CD4-positive, alpha-beta T cell treated with Interleukin-10 for 1 hour (primary cell): ENCODE data around the gene SMIM38.
"Not testable (repeated sequence)": the region's sequence is repeated elsewhere in the genome, so short reads cannot be mapped to it uniquely, and the experiment has no call there.

Source experiments
- DNase-seq: peaks from one replicate; pipeline ENCODE4 v3.0.0-alpha.2; 2020

The SMIM38 gene

GRCh38 chr11:69141742-69142141, 14.0 kb upstream of the SMIM38 start:
- no peak for DNase-seq

DNA sequence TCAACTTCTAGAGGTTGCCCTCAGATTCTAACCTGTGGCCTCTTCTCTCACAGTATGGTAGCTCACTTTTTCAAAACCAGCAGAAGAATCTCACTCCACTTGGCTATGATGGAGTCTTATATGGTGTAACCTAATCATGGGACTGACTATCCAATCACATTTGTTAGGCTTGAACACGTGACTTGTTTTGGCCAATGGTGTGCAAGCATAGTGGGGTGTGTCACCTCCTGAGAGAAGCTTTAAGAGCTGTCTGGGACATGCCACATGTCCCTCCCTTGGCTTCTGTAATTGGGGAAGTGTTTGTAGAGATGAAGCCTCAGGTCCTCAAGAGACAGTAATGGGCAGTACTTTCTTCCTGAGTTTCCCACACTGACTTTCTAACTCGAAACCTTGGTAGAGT, 12.8 kb upstream of the SMIM38 start:
- no peak for DNase-seq

DNA sequence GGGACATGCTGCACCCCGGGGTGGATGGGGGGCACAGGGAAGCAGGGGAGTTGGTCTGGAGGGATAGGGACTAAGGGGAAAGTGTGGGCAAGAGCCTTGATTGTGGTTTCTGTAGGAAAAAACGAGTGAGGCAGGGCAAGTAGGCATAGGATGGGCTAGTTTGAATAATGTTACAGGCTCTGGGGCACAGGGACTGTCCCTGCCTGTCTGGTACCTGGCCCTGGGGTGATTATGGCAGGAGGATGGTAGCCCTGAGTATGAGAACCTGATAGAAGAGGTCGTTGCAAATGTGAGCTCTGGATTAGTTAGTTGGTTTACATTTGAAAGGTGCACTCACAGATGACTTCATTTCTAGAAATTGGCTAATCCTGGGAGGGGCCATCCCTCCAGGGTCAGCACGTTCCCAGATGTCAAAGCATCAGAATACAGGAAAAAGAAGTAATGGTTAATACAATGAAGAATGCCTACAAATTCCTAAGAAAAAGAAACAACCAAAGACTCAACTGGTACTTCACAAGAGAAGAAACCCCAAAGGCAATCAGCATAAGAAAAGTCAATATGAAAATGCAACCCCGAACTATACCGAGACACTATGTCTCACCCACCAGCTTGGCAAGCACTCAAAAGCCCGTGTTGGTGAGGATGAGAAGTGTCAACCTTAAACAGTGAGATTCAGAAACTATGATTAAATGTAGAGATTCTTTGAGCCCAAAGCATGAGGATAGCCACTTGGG, 11.3 kb upstream of the SMIM38 start:
- no peak for DNase-seq

DNA sequence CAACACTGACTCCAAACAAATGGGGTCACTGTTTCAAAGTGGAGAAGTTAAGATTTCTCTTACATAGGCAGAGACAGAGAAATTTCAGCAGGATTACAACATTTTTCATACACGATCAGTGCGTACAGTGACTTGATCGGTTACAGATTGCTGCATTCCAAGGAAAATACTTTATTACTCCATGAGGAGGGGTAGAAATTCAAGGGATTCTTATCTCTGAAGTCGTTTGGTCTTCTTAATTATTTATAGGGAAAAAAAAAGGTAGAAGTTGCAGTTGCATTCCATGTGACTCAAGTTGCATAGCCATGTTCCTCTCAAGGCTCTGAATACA, 10.7 kb upstream of the SMIM38 start:
- DNase-seq, result no peak

- no peak for DNase-seq
Observed at GRCh38 chr11:69148377-69148762, 7.4 kb upstream of the SMIM38 start.

- no peak for DNase-seq
Observed at GRCh38 chr11:69148806-69149205, 6.9 kb upstream of the SMIM38 start.

DNA sequence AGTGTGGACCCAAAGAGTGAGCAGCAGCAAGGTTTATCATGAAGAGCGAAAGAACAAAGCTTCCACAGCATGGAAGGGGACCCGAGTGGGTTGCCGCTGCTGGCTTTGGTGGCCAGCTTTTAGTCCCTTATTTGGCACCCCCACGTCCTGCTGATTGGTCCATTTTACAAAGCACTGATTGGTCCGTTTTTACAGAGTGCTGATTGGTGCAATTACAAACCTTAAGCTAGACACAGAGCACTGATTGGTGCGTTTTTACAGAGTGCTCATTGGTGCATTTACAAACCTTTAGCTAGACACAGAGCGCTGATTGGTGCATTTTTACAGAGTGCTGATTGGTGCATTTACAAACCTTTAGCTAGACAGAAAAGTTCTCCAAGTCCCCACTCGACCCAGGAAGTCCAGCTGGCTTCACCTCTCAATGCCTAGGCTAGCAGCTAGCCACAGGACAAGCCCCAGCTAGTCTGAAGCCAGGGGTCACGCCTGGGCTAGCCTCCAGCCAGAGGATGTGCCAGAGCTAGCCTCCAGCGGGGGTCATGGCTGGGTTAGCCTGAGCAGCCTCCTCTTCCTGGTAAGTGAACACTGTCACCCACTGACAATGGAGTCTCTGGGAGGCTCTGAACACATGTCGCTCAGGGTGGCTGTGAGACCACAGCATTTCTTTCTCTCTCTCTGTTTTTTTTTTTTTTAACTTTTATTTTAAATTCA, 6.2 kb upstream of the SMIM38 start:
- DNase-seq, result not testable (repeated sequence)

- DNase-seq, result no peak
Observed at GRCh38 chr11:69150175-69150574, 5.6 kb upstream of the SMIM38 start.

DNA sequence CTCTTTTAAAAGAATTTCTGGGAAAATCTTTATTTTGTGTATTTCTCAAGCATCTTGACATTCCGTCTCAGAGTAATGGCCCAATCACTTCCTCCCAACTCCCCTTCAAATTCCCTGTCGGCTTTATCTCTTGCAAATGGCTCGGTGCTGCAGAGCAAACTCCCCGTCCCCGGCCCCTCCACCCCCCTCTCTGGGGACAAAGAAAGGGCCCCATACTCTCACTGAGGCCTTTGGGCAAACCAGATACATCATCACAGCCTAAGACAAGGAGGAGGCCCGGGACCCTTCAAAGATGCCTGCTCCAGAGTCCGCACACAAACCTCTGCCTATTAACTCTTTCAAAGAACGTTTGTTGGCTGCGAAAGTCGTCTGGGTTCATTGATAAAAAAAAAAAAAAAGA, 3.9 kb upstream of the SMIM38 start:
- DNase-seq, result no peak

GRCh38 chr11:69152733-69153421, 2.9 kb upstream of the SMIM38 start:
- no peak for DNase-seq

- DNase-seq, result no peak
Observed at GRCh38 chr11:69153661-69154060, 2.1 kb upstream of the SMIM38 start.

- DNase-seq, result no peak
Observed at GRCh38 chr11:69154211-69154913, 1.4 kb upstream of the SMIM38 start.

- no peak for DNase-seq
Observed at GRCh38 chr11:69154938-69155301, 815 bp upstream of the SMIM38 start.

DNA sequence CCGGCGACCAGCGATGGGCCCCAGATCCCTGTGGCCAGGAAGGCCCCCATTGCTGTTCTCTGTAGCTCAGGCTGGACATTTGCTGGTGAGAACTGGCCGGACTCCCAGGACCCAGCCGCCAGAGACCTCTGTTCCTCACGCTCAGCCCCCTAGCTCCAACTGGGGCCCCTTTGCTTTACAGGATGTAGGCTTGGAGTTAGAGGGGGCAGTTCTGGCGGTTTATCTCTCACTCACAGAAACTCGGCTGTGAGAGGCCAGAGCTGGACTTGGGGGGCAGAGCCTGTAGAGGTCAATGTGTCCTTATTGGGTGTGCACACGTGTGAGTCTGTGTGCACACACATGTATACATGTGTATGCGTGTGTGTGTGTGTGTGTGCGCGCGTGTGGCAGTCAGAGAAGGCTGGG, 502 bp downstream of the SMIM38 start:
- DNase-seq, result no peak

DNA sequence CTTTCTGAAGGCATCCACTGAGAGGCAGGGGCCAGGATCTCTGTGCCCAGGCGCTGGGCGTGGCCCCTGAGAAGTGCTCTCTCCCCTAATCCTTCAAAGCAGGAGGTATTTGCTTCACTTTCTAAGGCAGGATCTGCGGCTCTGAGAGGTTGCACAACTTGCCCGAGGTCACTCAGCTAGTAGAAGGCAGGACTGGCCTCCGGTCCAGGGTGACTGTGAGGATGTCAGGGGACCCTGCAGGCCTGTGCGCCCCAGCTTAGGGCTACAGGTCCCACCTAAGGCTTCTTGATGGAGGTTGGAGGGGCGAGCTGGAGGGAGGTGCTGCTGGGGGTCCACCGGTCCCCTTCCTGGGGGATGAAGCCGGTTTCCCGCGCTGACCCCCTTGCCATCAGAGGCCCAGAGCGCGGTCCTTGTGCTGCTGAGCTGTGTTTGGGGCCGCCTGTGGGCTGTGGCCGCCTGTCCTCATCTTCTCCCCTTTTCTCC, 979 bp downstream of the SMIM38 start:
- no peak for DNase-seq

DNA sequence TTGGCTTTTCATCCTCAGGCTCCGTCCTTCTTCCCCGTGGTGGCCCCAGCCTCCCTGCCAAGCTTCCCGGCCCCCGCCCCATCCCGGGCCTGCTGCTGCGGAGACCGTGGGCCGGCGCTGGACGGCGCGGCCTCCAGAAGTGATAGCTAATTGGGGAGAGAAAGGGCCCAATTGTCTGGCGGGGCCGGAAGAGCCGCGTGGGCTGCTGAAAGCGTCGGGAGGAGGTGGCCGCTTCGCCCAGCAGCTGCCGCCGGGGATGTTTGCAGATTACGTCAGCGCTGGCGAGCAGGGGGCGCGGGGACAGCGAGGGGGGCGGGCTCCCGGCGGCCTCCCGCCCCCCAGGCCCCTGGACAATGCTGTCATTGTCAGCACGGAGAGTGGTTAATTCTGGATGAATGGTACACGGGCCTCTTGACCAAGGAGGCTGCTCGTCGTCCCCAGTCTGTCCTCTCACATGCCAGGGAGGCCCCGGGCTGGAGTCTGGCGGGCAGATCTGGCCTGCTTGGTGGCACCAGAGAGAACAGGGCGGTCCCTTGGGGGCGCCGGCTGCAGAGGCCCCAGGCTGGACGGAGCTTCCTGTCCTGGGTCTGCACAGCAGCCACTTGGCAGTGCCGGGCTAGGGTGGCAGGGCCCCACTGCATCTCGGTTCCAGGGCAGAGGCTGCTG, 1.6 kb downstream of the SMIM38 start:
- DNase-seq, result no peak

DNA sequence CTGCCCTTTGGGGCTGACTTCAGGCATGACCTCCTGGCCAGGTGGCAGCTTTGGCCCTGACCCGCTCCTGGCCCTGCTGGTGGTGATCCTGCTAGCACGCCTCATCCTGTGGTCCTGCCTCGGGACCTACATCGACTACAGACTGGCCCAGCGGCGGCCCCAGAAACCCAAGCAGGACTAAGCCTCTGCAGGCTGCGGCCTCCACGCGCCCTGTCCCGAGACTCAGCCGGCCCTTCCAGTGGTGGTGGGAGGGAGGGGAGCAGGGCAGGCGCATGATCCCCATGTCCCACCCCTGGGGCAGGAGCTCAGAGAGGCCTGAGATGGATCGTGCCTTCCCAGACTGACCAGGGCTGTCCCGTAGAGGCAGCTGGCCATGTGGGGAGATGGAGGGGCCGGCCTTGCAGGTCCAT, 2.1 kb downstream of the SMIM38 start:
- DNase-seq, result no peak

- no peak for DNase-seq
Observed at GRCh38 chr11:69158301-69159149, 2.8 kb downstream of the SMIM38 start.

DNA sequence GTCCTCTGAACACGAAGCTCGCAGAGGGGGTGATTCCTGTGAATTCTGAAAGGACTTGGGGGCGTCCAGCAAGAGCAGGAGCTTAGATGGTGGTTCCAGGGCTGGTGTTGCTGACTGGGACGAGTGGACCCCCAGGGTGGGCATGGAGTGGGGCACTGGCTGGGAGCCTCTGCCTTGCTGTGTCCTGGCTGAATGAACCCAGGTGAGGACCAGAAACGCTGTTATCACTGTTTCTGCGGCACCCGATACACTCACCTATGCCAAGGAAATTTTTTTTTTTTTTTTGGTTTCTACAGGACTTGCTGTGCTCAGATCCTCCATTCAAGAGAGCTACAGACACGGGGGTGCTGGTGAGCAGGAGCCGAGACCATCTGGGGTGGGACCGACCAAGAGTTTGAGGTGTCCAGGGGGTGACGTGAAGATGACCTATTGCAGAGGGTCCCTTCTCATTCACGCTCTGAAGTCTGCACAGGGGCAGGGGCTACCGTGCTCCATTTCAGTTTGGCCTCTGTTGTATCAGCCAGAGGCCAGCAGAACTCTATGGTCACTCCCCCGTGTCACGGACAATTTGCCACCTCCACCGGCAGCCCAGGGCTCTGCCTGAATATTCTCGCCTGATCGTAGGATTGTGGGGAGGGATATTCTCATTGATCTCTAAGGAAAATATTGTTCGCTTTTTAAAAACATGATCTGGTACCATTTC, 3.6 kb downstream of the SMIM38 start:
- DNase-seq, result no peak

DNA sequence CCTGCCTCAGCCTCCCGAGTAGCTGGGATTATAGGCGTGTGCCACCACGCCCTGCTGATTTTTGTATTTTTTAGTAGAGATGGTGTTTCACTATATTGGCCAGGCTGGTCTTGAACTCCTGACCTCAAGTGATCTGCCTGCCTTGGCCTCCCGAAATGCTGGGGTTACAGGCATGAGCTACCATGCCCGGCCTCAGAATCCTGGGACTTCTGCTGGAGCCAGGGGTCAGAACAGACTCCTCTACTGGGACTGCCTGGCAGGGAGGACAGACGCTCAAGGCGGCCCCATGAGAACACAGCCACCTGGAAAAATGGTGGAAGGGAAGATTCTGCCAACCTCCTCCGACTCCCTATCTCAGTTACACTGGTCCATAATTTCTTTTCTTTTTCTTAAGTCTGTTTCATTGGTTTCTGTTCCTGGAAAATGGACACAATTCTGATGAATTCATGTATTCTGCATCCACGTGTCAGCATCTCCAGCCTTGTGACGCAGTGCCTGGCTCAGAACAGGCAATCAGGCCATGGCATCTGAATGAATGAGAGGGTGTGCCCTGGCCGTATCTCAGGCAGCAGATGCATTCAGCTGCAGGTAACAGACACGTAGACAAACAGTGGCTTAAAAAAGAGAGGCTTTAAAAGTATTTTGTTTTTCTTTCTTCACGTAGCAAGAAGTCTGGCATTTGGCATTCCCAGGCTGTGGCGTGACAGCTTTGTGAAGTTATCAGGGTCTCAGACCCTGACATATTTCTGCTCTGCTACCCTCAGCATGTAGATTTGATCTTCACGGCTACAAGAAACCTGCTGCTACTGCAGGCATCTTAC, 4.8 kb downstream of the SMIM38 start:
- no peak for DNase-seq

DNA sequence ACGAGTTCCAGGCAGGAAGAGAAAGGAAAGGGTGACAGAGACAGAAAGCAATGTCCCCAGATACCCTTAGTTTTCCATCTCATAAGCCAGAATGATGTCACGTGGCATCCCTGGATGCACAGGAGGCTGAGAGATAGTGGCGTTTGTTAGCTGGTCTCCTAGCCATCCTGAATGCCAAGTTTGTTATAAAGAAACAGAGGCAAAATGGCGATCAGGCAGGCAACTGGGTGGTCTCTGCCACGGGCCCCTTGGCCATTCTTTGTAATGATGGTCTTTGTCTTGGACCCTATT, 5.3 kb downstream of the SMIM38 start:
- DNase-seq, result no peak
